NCI-H1092 (cell line): ENCODE results near the gene KLHL26.
"Not testable (repeated sequence)": the region's sequence is repeated elsewhere in the genome, so short reads cannot be mapped to it uniquely, and the experiment has no call there.

ENCODE experiments used
- DNase-seq: peaks from one replicate; lab custom pipeline; 2025; lab: John Stamatoyannopoulos, UW

KLHL26 gene

GRCh38 chr19:18636969-18637629, at the start of gene KLHL26:
TSS of gene KLHL26 (plus strand) at chr19:18637028. CDS start at chr19:18637055, 27 bp downstream.
- no peak for DNase-seq

- no peak for DNase-seq
These were observed 49.3 kb upstream of the KLHL26 start for GRCh38 chr19:18587561-18587960.

- DNase-seq: no peak
These were observed 48.7 kb upstream of the KLHL26 start for GRCh38 chr19:18587962-18588610.

GRCh38 chr19:18588611-18589379, 48.0 kb upstream of the KLHL26 start, which contains the start of gene REX1BD:
TSS of gene REX1BD (plus strand) at chr19:18588798. CDS start at chr19:18588802, 4 bp downstream.
- peak; percentile 68 for DNase-seq

GRCh38 chr19:18589380-18590272, 47.2 kb upstream of the KLHL26 start:
- DNase-seq: peak; percentile 30

GRCh38 chr19:18590273-18591272, 46.3 kb upstream of the KLHL26 start:
- peak; percentile 31 for DNase-seq

GRCh38 chr19:18591735-18592385, 45.0 kb upstream of the KLHL26 start:
- no peak for DNase-seq

- DNase-seq: not testable (repeated sequence)
These were observed 44.1 kb upstream of the KLHL26 start for GRCh38 chr19:18592732-18593131.

GRCh38 chr19:18593367-18594095, 43.3 kb upstream of the KLHL26 start:
- no peak for DNase-seq

- DNase-seq: peak; percentile 45
These were observed 42.6 kb upstream of the KLHL26 start for GRCh38 chr19:18594096-18594823.

GRCh38 chr19:18594824-18595373, 41.9 kb upstream of the KLHL26 start:
- no peak for DNase-seq

GRCh38 chr19:18595475-18595874, 41.4 kb upstream of the KLHL26 start:
- no peak for DNase-seq

- no peak for DNase-seq
These were observed 40.1 kb upstream of the KLHL26 start for GRCh38 chr19:18596752-18597157.

GRCh38 chr19:18597809-18598660, 38.8 kb upstream of the KLHL26 start:
- no peak for DNase-seq

GRCh38 chr19:18599485-18599884, 37.3 kb upstream of the KLHL26 start:
- no peak for DNase-seq

- not testable (repeated sequence) for DNase-seq
These were observed 36.0 kb upstream of the KLHL26 start for GRCh38 chr19:18600692-18601397.

- DNase-seq: no peak
These were observed 35.0 kb upstream of the KLHL26 start for GRCh38 chr19:18601875-18602274.
